ENCODE data around the gene PAFAH1B2.

DNA sequence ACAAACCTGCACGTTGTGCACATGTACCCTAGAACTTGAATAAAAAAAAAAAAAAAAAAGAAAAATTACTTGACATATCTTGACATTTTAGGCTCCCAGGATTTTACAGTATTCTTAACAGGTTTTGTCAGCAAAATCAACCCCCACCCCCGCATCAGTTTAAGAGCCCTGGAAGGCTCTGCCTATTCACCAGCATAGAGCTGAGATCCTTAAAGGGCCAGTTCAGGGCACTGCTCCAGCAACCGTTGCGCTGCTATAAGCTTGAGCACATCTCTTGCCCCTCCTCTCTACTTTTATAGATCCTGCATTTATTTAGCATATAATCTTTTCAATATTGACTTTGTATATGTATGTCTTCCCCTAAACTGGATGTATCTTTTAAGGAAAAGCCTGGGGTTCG lies 697 bp upstream of the PAFAH1B2 start:
- TF ChIP-seq, protein P1, sequence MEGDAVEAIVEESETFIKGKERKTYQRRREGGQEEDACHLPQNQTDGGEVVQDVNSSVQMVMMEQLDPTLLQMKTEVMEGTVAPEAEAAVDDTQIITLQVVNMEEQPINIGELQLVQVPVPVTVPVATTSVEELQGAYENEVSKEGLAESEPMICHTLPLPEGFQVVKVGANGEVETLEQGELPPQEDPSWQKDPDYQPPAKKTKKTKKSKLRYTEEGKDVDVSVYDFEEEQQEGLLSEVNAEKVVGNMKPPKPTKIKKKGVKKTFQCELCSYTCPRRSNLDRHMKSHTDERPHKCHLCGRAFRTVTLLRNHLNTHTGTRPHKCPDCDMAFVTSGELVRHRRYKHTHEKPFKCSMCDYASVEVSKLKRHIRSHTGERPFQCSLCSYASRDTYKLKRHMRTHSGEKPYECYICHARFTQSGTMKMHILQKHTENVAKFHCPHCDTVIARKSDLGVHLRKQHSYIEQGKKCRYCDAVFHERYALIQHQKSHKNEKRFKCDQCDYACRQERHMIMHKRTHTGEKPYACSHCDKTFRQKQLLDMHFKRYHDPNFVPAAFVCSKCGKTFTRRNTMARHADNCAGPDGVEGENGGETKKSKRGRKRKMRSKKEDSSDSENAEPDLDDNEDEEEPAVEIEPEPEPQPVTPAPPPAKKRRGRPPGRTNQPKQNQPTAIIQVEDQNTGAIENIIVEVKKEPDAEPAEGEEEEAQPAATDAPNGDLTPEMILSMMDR (IDR thresholded peaks at IDR 0.05) = no peak
- TF ChIP-seq EZH2 (IDR thresholded peaks at IDR 0.05) = no peak
